Natural killer cell treated with Interleukin-12 subunit alpha and Interleukin-12 subunit beta and Interleukin-15 and Interleukin-18, amount 100 ng/mL, for 72 hours (primary cell): ENCODE results near the gene FHL3. TPM values are rescaled to one million over a fixed set of nuclear protein-coding genes. Genes with fewer than 3 reads are reported as not detected.

Experiments
- ATAC-seq, 2 donors: fragments of 150-1000 bp; cut with Tn5 transposase in 1 of 2; sonication (Bioruptor Pico), chemical (Tn5 transposase) in 1 of 2; 2 replicates each; pipeline ENCODE4 v1.10.0; 2021
- DNase-seq: peaks from one replicate; pipeline ENCODE4 v3.0.0; 2022; ENCODE audit warnings: low spot score
- H3K27ac Mint-ChIP-seq, 2 donors: 1 replicate in 1 of 2; 2 replicates in 1 of 2; pipeline ENCODE4 v1.8.0; 2022; ENCODE audit warnings: mixed read lengths in 2 of 2, mild to moderate bottlenecking in 1 of 2, moderate library complexity in 1 of 2
- H3K27me3 Mint-ChIP-seq, 2 donors: 1 replicate in 1 of 2; 2 replicates in 1 of 2; pipeline ENCODE4 v1.8.0; 2022; ENCODE audit warnings: mixed read lengths in 2 of 2
- H3K36me3 Mint-ChIP-seq: one replicate; pipeline ENCODE4 v1.8.0; 2022; ENCODE audit warnings: mixed read lengths
- H3K4me1 Mint-ChIP-seq, 2 donors: 1 replicate in 1 of 2; 2 replicates in 1 of 2; pipeline ENCODE4 v1.8.0; 2022; ENCODE audit warnings: low read depth in 2 of 2, mixed read lengths in 2 of 2, mild to moderate bottlenecking in 1 of 2
- H3K4me3 Mint-ChIP-seq: one replicate; pipeline ENCODE4 v1.8.0; 2022; ENCODE audit warnings: mixed read lengths
- H3K9me3 Mint-ChIP-seq: 2 replicates; pipeline ENCODE4 v1.8.0; 2022; ENCODE audit warnings: mixed read lengths
- total RNA-seq, 2 donors: library from RNA; stranded (reverse); gene quantifications; one replicate each; pipeline ENCODE4 v1.2.3, GENCODE V29; 2022

FHL3 gene
- total RNA-seq, 2 donors from 2014 or later = 24.5 TPM

DNA sequence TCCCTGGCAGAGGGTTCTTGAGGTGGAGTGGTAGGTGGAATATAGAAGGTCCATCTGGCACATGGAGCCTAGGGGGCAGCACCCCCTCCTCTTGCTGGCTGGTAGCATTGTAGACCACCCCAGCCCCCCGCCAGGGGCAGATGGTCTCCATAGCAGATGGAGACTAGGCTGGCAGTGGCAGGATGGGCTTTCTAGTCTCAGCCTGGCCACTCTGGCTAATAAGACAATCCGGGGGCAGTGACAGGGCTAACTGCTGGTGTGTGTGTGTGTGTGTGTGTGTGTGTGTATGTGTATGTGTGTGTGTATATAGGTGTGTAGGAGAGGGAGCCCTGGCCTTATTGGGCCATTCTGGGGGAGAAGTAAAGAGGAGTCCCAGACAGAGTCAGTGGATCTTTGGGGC is 23.4 kb upstream of the FHL3 start:
- Mint-ChIP-seq H3K4me3 (peak overlapping the region; percentile 74), H3K36me3 (peaks cover 12% of the 10 kb centered on the region), H3K9me3 (no peaks in the 10 kb centered on the region), H3K27me3 (no peaks in the 10 kb centered on the region), H3K27ac (peak overlapping the region; percentile 74 to 94), H3K4me1 (peaks cover 45 to 50% of the 10 kb centered on the region in 2 donors)
- ATAC-seq = no peak
- DNase-seq = no peak

DNA sequence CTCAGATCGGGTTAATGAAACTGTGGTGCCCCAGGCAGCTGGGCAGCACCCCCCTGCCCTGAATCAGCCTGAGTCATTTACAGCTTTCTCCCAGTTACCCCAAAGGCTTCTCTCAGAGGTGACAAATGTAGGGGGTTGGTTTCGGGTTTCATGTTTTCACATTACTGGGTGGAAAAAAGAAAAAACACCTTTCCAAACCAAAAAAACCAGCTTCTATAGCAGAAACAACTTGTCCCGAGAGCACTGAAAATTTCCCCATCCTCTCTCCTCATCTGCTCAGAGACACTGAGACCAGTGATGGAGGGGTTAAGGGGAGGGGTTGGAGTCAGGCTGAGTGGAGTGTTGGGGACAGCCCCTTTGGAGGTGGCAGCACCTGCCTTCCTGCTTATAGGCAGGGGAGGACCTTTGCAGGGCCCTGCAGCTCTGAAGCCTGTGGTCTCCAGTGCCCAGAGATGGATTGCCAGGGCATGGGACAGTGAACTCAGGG is 22.8 kb upstream of the FHL3 start:
- H3K4me1 Mint-ChIP-seq = peaks cover 45 to 50% of the 10 kb centered on the region in 2 donors
- H3K4me3 Mint-ChIP-seq = peak overlapping the region; percentile 74
- H3K27ac Mint-ChIP-seq = peak overlapping the region; percentile 74 to 94
- peak; percentile 79 to 80 for ATAC-seq
- H3K9me3 Mint-ChIP-seq = no peaks in the 10 kb centered on the region
- peak; percentile 75 for DNase-seq
- H3K27me3 Mint-ChIP-seq = no peaks in the 10 kb centered on the region
- H3K36me3 Mint-ChIP-seq = peaks cover 12% of the 10 kb centered on the region

GRCh38 chr1:38027201-38028104 is 22.1 kb upstream of the FHL3 start:
- peaks cover 45 to 50% of the 10 kb centered on the region in 2 donors for H3K4me1 Mint-ChIP-seq
- no peaks in the 10 kb centered on the region for H3K9me3 Mint-ChIP-seq
- no peak for ATAC-seq
- peak overlapping the region; percentile 74 for H3K4me3 Mint-ChIP-seq
- peaks cover 18% of the 10 kb centered on the region for H3K36me3 Mint-ChIP-seq
- H3K27me3 Mint-ChIP-seq = no peaks in the 10 kb centered on the region
- DNase-seq = no peak
- peak overlapping the region; percentile 74 to 94 for H3K27ac Mint-ChIP-seq

GRCh38 chr1:38026592-38027200 is 21.4 kb upstream of the FHL3 start:
- peak overlapping the region in 1 of 2 donors; percentile 43 for H3K27ac Mint-ChIP-seq
- H3K4me1 Mint-ChIP-seq = peaks cover 43 to 49% of the 10 kb centered on the region in 2 donors
- H3K27me3 Mint-ChIP-seq = no peaks in the 10 kb centered on the region
- H3K9me3 Mint-ChIP-seq = no peaks in the 10 kb centered on the region
- peaks cover 20% of the 10 kb centered on the region for H3K36me3 Mint-ChIP-seq
- DNase-seq = no peak
- no peak overlapping the region for H3K4me3 Mint-ChIP-seq
- no peak for ATAC-seq

DNA sequence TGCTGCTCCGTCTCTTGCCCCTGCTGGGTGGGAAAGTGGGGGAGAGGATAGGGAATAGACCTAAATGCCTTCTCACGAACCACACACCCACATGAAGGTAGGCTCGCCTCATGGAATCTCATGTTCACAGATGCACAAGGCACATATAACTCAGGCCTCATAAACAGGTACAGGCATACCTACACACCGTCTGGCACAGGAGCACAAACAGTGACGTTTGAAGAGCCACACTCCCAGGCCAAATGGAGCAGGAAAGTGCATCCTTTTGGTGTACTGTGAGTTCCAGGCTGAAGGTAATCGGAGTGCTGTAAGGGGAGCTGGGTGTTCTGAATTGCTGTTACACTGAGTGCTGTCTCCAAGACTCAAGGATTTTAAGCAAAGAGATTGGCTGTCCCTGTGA is 20.4 kb upstream of the FHL3 start:
- no peaks in the 10 kb centered on the region for H3K27me3 Mint-ChIP-seq
- ATAC-seq (no peak), DNase-seq (no peak)
- peaks cover 20% of the 10 kb centered on the region for H3K36me3 Mint-ChIP-seq
- peaks cover 39 to 45% of the 10 kb centered on the region in 2 donors for H3K4me1 Mint-ChIP-seq
- no peak overlapping the region for H3K4me3 Mint-ChIP-seq
- H3K27ac Mint-ChIP-seq = peak overlapping the region in 1 of 2 donors; percentile 39
- no peaks in the 10 kb centered on the region for H3K9me3 Mint-ChIP-seq

- Mint-ChIP-seq H3K36me3 (peaks cover 20% of the 10 kb centered on the region), H3K27ac (peak overlapping the region in 1 of 2 donors; percentile 39), H3K4me1 (peaks cover 34 to 41% of the 10 kb centered on the region in 2 donors), H3K9me3 (no peaks in the 10 kb centered on the region), H3K27me3 (no peaks in the 10 kb centered on the region), H3K4me3 (no peak overlapping the region)
- ATAC-seq (no peak), DNase-seq (no peak)
These were observed 19.9 kb upstream of the FHL3 start for GRCh38 chr1:38025233-38025632.

- Mint-ChIP-seq H3K4me1 (peaks cover 10 to 22% of the 10 kb centered on the region in 2 donors), H3K27ac (peak overlapping the region in 1 of 2 donors; percentile 7), H3K36me3 (peaks cover 28% of the 10 kb centered on the region), H3K9me3 (no peaks in the 10 kb centered on the region), H3K27me3 (no peaks in the 10 kb centered on the region), H3K4me3 (no peak overlapping the region)
- DNase-seq (no peak), ATAC-seq (no peak)
These were observed 17.5 kb upstream of the FHL3 start for GRCh38 chr1:38022810-38023209.

GRCh38 chr1:38021969-38022368 is 16.7 kb upstream of the FHL3 start:
- ATAC-seq = no peak
- H3K27ac Mint-ChIP-seq = peak overlapping the region in 1 of 2 donors; percentile 7
- no peaks in the 10 kb centered on the region for H3K27me3 Mint-ChIP-seq
- H3K4me3 Mint-ChIP-seq = no peak overlapping the region
- H3K4me1 Mint-ChIP-seq = peaks cover 5 to 17% of the 10 kb centered on the region in 2 donors
- no peaks in the 10 kb centered on the region for H3K9me3 Mint-ChIP-seq
- no peak for DNase-seq
- peaks cover 28% of the 10 kb centered on the region for H3K36me3 Mint-ChIP-seq

- DNase-seq (no peak), ATAC-seq (peak in 1 of 2 donors; percentile 48)
- Mint-ChIP-seq H3K27ac (peak overlapping the region in 1 of 2 donors; percentile 35), H3K9me3 (no peaks in the 10 kb centered on the region), H3K27me3 (no peaks in the 10 kb centered on the region), H3K36me3 (peaks cover 25% of the 10 kb centered on the region), H3K4me3 (no peak overlapping the region), H3K4me1 (peaks cover 0 to 18% of the 10 kb centered on the region in 2 donors)
These were observed 15.1 kb upstream of the FHL3 start for GRCh38 chr1:38020396-38020795.

- DNase-seq (no peak), ATAC-seq (no peak)
- peaks cover 16% of the 10 kb centered on the region for H3K36me3 Mint-ChIP-seq
- H3K9me3 Mint-ChIP-seq = no peaks in the 10 kb centered on the region
- no peak overlapping the region for H3K4me3 Mint-ChIP-seq
- no peaks in the 10 kb centered on the region for H3K27me3 Mint-ChIP-seq
- peaks cover 6 to 19% of the 10 kb centered on the region in 2 donors for H3K4me1 Mint-ChIP-seq
- peak overlapping the region in 1 of 2 donors; percentile 61 for H3K27ac Mint-ChIP-seq
These were observed 13.6 kb upstream of the FHL3 start for GRCh38 chr1:38018864-38019343.

GRCh38 chr1:38015978-38016725 is 10.8 kb upstream of the FHL3 start:
- Mint-ChIP-seq H3K27ac (peak overlapping the region in 1 of 2 donors; percentile 27), H3K27me3 (no peaks in the 10 kb centered on the region)

GRCh38 chr1:38014724-38015424 is 9.6 kb upstream of the FHL3 start:
- H3K27me3 Mint-ChIP-seq = no peaks in the 10 kb centered on the region
- no peaks in the 10 kb centered on the region for H3K9me3 Mint-ChIP-seq
- DNase-seq (no peak), ATAC-seq (no peak)
- peaks cover 42 to 50% of the 10 kb centered on the region in 2 donors for H3K4me1 Mint-ChIP-seq
- H3K27ac Mint-ChIP-seq = peak overlapping the region in 1 of 2 donors; percentile 100
- peaks cover 13% of the 10 kb centered on the region for H3K36me3 Mint-ChIP-seq
- peak overlapping the region; percentile 97 for H3K4me3 Mint-ChIP-seq

More at GRCh38 chr1:38015978-38016725, 10.8 kb upstream of the FHL3 start:
- Mint-ChIP-seq H3K9me3 (no peaks in the 10 kb centered on the region), H3K4me3 (no peak overlapping the region), H3K36me3 (peaks cover 13% of the 10 kb centered on the region), H3K4me1 (peaks cover 30 to 41% of the 10 kb centered on the region in 2 donors)
- ATAC-seq = no peak
- no peak for DNase-seq

DNA sequence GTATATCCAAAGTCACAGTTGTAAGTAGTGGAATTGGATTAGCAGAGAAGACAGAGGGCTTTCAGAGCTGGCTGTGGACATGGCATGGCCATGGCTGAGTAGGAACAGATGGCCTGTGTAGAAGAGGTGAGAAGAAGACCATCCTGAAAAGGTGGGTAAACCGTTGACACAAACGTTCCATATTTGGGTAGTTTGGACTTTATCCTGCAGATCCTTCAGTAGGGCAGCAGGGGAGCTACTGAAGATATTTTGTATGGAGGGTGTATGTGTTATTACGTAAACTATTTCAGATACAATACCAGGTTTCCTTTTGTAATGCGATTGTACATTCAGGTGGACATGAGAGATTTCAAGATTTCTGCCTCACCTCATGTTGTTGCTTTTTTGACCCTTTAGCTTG is 8.9 kb upstream of the FHL3 start:
- Mint-ChIP-seq H3K4me1 (peaks cover 49 to 57% of the 10 kb centered on the region in 2 donors), H3K27me3 (no peaks in the 10 kb centered on the region), H3K36me3 (peaks cover 13% of the 10 kb centered on the region), H3K4me3 (peak overlapping the region; percentile 97), H3K9me3 (no peaks in the 10 kb centered on the region), H3K27ac (peak overlapping the region in 1 of 2 donors; percentile 100)
- ATAC-seq = no peak
- DNase-seq = no peak
